Gastroesophageal sphincter (tissue), 4 donors: ENCODE measurements around the gene BPNT1. TPM values are rescaled to one million over a fixed set of nuclear protein-coding genes. Genes with fewer than 3 reads are reported as not detected.

Experiments used
- ATAC-seq: fragments of 150-250 bp; one replicate; pipeline ENCODE4 v1.9.1; 2016; ENCODE audit warnings: mild to moderate bottlenecking, moderate library complexity
- H3K27ac ChIP-seq, 4 donors: fragments of 200-600 bp; sonication (generic) in 3 of 4; 1 replicate in 3 of 4; 2 replicates in 1 of 4; pipeline ENCODE4 v1.5.1; 2016 to 2019
- H3K27me3 ChIP-seq: fragments of 200-600 bp; sonication (generic); one replicate; pipeline ENCODE4 v1.5.1; 2019
- H3K36me3 ChIP-seq, 2 donors: fragments of 200-600 bp; sonication (generic); one replicate each; pipeline ENCODE4 v1.5.1; 2019; ENCODE audit warnings: control low read depth in 1 of 2
- H3K4me1 ChIP-seq, 3 donors: fragments of 200-600 bp; sonication (generic); 1 replicate in 2 of 3; 2 replicates in 1 of 3; pipeline ENCODE4 v1.5.1; 2016 to 2019; ENCODE audit warnings: control low read depth in 2 of 3
- H3K4me3 ChIP-seq, 2 donors: fragments of 200-600 bp; sonication (generic); one replicate each; pipeline ENCODE4 v1.5.1; 2019; ENCODE audit warnings: mild to moderate bottlenecking in 1 of 2, moderate library complexity in 1 of 2
- H3K9me3 ChIP-seq, 3 donors: fragments of 200-600 bp; sonication (generic); one replicate each; pipeline ENCODE4 v1.5.1; 2017 to 2019; ENCODE audit warnings: control low read depth in 2 of 3
- EP300 ChIP-seq: sonication (generic); formaldehyde crosslinking; IDR thresholded peaks from one replicate; pipeline ENCODE4 v1.6.1; 2017; ENCODE audit warnings: antibody characterized with exemption, mild to moderate bottlenecking
- POLR2A ChIP-seq, 2 donors: fragments of 450-650 bp; IDR thresholded peaks; one replicate each; pipeline ENCODE4 v1.6.1; 2017; ENCODE audit warnings: antibody characterized with exemption in 2 of 2, mild to moderate bottlenecking in 2 of 2, moderate library complexity in 1 of 2
- POLR2AphosphoS5 ChIP-seq: sonication (generic); formaldehyde crosslinking; IDR thresholded peaks from one replicate; pipeline ENCODE4 v1.6.1; 2017; ENCODE audit warnings: antibody characterized with exemption
- WGBS, 2 donors: methylation state at CpG; one replicate each; pipeline ENCODE4 v1.1.5; 2018; ENCODE audit warnings: low coverage in 1 of 2; 5-methylcytosine and 5-hydroxymethylcytosine counted together
- total RNA-seq, 4 donors: library from RNA; depleted of rRNA; stranded (reverse); fragments of >200 nt; gene quantifications; one replicate each; pipeline ENCODE4 v1.1.0, GENCODE V29; 2016
- TF ChIP-seq, protein P1 (sequence below), 4 experiments: fragments of 200-600 bp in 2 of 4; fragments of 450-650 bp in 2 of 4; sonication (generic) in 1 of 4; IDR thresholded peaks; one replicate each; pipeline ENCODE4 v1.5.1; 2017 to 2019; ENCODE audit warnings: antibody characterized with exemption in 4 of 4, mild to moderate bottlenecking in 2 of 4, moderate library complexity in 2 of 4

The BPNT1 gene, protein sequence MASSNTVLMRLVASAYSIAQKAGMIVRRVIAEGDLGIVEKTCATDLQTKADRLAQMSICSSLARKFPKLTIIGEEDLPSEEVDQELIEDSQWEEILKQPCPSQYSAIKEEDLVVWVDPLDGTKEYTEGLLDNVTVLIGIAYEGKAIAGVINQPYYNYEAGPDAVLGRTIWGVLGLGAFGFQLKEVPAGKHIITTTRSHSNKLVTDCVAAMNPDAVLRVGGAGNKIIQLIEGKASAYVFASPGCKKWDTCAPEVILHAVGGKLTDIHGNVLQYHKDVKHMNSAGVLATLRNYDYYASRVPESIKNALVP
- 10 to 100 TPM in 3 of 4 donors, 1 to 10 TPM in 1; 8.8 to 30.2 (median 12.8) TPM for total RNA-seq

DNA sequence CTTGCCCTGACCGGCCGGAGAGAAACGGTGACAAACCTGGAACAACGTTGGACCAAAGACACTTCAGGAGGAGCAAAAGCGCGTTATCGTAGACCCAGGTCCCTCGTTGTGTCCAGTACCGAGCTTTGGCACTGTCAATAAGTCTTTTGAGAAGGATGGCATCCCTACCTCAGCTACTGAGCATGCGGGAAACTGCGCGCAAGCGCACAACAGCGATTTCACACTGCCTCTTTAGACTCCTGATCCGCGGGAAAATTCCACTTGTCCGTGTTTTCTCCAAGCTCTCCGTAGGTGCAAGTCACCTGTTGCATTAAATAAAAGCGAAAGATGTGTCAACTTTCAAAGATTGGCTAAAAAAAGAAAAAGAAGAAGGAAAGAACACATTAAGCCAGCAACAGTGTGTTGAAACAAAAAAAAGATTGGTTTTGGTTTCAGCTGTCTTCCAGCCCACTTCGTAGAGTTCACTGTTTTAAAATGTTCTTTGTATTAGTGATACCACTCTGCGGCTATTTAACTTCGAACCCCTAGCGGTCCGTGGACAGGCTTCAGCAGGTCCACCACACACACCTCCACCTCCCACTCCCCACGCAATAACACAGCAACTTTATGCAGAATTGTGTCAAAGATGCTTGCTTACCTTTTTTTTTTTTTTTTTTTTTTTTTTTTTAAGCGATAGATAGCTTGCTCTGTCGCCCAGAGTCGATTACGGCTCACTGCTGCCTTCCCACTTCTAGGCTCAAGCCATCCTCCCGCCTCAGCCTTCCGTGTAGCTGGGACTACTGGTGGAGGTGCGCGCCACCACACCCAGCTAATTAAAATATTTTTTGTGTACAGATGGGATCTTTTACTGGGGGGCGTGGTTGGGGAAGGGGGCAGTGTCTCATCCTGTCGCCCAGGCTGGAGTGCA lies at the start of gene BPNT1:
Gene BPNT1, minus strand, starts transcription at position 139 of the 907 bp plus-strand sequence. CDS start 9,942 bp downstream, outside the sequence.
- Histone ChIP-seq H3K27ac (peak within 1 kb of the TSS in 3 of 4 donors; percentile 49 to 73 (median 68)), H3K4me1 (peaks cover 0 to 23% (median under 1%) of the 10 kb centered on the region in 3 donors), H3K36me3 (no peaks in the 10 kb centered on the region), H3K9me3 (no peaks in the 10 kb centered on the region), H3K27me3 (no peaks in the 10 kb centered on the region), H3K4me3 (peak within 1 kb of the TSS; percentile 65 to 83)
- TF ChIP-seq POLR2AphosphoS5: peak; percentile 36
- TF ChIP-seq, protein P1, sequence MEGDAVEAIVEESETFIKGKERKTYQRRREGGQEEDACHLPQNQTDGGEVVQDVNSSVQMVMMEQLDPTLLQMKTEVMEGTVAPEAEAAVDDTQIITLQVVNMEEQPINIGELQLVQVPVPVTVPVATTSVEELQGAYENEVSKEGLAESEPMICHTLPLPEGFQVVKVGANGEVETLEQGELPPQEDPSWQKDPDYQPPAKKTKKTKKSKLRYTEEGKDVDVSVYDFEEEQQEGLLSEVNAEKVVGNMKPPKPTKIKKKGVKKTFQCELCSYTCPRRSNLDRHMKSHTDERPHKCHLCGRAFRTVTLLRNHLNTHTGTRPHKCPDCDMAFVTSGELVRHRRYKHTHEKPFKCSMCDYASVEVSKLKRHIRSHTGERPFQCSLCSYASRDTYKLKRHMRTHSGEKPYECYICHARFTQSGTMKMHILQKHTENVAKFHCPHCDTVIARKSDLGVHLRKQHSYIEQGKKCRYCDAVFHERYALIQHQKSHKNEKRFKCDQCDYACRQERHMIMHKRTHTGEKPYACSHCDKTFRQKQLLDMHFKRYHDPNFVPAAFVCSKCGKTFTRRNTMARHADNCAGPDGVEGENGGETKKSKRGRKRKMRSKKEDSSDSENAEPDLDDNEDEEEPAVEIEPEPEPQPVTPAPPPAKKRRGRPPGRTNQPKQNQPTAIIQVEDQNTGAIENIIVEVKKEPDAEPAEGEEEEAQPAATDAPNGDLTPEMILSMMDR (IDR thresholded peaks at IDR 0.05): no peak
- TF ChIP-seq POLR2A (IDR thresholded peaks at IDR 0.05): no peak
- no peak for TF ChIP-seq EP300
- ATAC-seq: peak; percentile 76
- 1% methylated on average over 18 to 19 of the region's 35 CpGs for WGBS, 2 donors

DNA sequence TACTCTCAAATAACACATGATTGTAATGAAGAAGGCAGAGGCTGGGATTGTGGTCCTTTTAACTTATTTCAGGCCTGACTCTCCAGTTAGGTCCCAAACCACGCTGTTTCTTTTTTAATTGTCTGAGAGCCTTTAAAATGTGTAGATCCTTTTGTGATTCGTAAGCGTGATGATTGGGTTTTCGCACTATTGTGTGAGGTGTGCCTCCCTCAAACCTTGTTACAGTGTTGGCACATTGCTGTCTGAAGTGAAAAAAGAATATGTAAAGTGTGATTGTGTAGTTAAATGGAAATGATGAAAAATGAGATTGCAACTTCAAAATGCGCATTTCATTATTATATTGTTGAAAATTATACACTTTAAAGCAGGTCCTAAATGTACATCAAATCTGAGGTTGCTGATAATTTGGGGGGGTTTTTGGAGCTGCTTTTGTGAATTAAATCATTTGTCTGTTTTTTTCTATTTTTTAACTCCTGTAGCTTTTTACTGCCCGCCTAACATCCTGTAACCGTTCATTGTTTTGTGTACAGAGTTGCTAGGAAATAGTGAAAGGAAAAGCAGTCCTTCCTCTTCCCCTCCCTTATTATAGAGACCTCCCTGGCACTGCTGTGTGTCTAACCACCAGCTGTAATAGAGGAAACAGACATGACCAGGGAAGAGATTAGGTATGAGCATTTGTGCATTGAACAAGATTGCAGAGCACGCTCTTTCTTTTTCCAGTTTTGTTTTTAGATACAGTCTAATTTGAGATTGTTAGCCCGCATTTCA lies 47.6 kb upstream of the BPNT1 start:
- H3K4me3 ChIP-seq: no peak overlapping the region

DNA sequence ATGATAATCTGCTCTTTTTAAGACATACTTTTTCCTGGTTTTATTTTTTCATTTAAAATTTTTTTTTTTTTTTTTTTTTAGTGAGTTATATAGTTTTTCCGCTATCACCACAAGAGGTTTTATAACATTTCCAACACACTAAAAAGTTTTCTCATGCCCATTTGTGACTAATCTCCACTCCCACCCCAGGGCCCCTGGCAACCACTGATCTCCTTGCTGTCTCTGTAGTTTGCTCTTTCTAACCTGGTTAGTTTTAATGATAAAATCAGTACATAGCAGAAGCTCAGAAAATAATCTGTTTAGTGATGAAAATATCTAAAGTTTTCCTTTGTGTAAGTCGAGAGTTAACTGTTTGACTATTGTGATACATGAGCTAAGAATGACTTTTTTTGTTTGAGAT lies 46.2 kb upstream of the BPNT1 start:
- Histone ChIP-seq H3K27ac (no peak overlapping the region), H3K4me1 (no peaks in the 10 kb centered on the region), H3K9me3 (no peaks in the 10 kb centered on the region), H3K36me3 (peaks cover 4 to 93% of the 10 kb centered on the region in 2 donors), H3K4me3 (no peak overlapping the region), H3K27me3 (no peaks in the 10 kb centered on the region)
- ATAC-seq: no peak
- WGBS, 2 donors: 89 to 91% methylated on average over 2 of the region's 2 CpGs
- TF ChIP-seq, protein P1 (IDR thresholded peaks at IDR 0.05): no peak
- TF ChIP-seq POLR2AphosphoS5 (no peak), EP300 (no peak), POLR2A (IDR thresholded peaks at IDR 0.05) (no peak)

More for the DNA sequence above, 47.6 kb upstream of the BPNT1 start:
- Histone ChIP-seq H3K4me1 (no peaks in the 10 kb centered on the region), H3K9me3 (no peaks in the 10 kb centered on the region), H3K27me3 (no peaks in the 10 kb centered on the region), H3K27ac (peak overlapping the region in 2 of 4 donors; percentile 9 to 30), H3K36me3 (peaks cover 4 to 95% of the 10 kb centered on the region in 2 donors)
- 54 to 67% methylated on average over 9 of the region's 9 CpGs for WGBS, 2 donors
- TF ChIP-seq EP300 (no peak), POLR2AphosphoS5 (no peak), POLR2A (IDR thresholded peaks at IDR 0.05) (no peak)
- TF ChIP-seq, protein P1 (IDR thresholded peaks at IDR 0.05): no peak
- ATAC-seq: peak; percentile 61

DNA sequence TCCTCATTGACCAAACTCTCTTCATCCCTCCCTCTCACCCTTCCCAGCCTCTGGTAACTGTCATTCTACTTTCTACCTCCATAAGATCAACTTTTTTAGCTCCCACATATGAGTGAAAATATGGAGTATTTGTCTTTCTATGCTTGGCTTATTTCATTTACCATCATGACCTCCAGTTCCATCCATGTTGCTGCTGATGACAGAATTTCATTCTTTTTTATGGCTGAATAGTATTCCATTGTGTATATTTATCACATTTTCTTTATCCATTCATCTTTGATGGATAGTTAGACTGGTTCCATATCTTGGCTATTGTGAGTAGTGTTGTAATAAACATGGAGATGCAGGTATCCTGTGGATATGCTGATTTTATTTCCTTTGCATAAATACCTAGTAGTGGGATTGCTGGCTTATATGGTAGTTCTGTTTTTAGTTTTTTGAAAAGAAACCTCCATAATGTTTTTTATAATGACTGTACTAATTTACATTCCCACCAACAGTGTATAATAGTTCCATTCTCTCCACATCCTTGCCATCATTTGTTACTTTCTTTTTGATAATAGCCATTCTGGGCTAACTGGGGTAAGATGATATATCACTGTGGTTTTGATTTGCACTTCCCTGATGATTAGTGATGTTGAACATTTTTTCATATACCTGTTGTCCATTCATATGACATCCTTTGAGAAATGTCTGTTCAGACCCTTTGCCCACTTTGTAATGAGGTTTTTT lies 40.1 kb upstream of the BPNT1 start:
- Histone ChIP-seq H3K4me1 (no peaks in the 10 kb centered on the region), H3K27ac (no peak overlapping the region), H3K27me3 (no peaks in the 10 kb centered on the region), H3K4me3 (no peak overlapping the region), H3K9me3 (no peaks in the 10 kb centered on the region), H3K36me3 (peaks cover 4 to 91% of the 10 kb centered on the region in 2 donors)
- TF ChIP-seq POLR2A (IDR thresholded peaks at IDR 0.05): no peak
- no peak for TF ChIP-seq EP300
- no peak for TF ChIP-seq POLR2AphosphoS5
- TF ChIP-seq, protein P1 (IDR thresholded peaks at IDR 0.05): no peak
- no peak for ATAC-seq
